OCI-LY1 (cell line): ENCODE data around the gene TPRX1.

Experiments
- EZH2 ChIP-seq: fragments of 200-600 bp; sonication (generic), shearing (Covaris generic); IDR thresholded peaks from 2 replicates; pipeline ENCODE4 v1.8.0; 2017; ENCODE audit warnings: borderline replicate concordance, mixed run types, mild to moderate bottlenecking, antibody characterized with exemption, low read length, moderate library complexity, mixed read lengths
- TF ChIP-seq, protein P1 (sequence below): fragments of 200-600 bp; sonication (generic), shearing (Covaris generic); IDR thresholded peaks from 2 replicates; pipeline ENCODE4 v1.5.1; 2017; ENCODE audit warnings: mild to moderate bottlenecking, antibody characterized with exemption, low read length, moderate library complexity, mixed read lengths

DNA sequence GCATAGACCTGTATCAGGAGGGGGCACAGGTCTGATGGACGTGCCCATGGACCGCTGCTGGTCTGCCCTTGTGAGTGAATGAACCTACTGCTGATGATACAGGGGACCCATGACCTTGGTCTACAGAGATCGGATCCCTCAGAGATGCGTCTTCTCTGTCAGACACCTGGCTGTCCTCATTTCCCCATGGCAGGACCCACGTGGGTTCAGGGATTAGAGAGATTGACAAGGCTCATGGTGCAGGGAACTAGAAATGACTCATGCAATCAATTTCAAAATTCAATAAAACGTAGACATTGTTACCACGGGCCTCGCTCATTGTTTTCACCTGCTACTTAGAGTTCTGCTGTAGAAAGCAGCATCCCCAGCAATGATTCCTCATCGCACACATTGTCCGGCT is 962 bp upstream of the TPRX1 start:
- TF ChIP-seq, protein P1, sequence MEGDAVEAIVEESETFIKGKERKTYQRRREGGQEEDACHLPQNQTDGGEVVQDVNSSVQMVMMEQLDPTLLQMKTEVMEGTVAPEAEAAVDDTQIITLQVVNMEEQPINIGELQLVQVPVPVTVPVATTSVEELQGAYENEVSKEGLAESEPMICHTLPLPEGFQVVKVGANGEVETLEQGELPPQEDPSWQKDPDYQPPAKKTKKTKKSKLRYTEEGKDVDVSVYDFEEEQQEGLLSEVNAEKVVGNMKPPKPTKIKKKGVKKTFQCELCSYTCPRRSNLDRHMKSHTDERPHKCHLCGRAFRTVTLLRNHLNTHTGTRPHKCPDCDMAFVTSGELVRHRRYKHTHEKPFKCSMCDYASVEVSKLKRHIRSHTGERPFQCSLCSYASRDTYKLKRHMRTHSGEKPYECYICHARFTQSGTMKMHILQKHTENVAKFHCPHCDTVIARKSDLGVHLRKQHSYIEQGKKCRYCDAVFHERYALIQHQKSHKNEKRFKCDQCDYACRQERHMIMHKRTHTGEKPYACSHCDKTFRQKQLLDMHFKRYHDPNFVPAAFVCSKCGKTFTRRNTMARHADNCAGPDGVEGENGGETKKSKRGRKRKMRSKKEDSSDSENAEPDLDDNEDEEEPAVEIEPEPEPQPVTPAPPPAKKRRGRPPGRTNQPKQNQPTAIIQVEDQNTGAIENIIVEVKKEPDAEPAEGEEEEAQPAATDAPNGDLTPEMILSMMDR, result no peak
- no peak for TF ChIP-seq EZH2
